NCI-H187 treated with DMSO at 0.1 percent for 48 hours (cell line): ENCODE results near the gene RGPD5.
"Not testable (repeated sequence)": the region's sequence is repeated elsewhere in the genome, so short reads cannot be mapped to it uniquely, and the experiment has no call there.

ENCODE experiments used
- DNase-seq: peaks from one replicate; lab custom pipeline; 2025; lab: John Stamatoyannopoulos, UW

The RGPD5 gene

DNA sequence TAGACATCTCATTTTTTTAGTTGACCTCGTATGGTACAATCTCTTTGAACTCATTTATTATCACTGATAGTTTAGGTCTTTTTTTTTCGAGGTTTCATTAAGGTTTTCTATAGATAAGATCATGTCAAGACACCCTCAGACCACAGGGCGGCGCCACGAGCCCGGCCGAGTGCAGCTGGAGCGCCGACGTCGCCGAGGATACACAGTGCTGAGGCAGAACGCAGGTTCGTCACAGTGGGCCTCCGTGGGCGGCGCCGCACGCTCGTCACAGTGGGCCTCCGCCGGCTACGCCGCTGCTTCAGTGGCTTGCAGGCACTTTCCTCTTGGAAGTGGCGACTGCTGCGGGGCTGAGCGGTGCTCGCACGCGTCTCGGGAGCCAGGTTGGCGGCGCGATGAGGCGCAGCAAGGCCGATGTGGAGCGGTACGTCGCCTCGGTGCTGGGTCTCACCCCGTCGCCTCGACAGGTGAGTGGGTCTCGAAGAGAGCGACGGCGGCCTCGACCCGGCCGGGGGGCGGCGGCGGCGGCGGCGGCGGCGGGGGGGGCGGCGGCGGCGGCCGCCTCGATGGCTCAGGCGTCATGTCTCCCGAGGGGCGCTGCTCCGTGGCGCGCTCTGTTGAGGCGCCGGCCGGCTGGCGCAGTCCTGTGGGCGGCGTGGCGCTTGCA, at the start of gene RGPD5:
TSS of gene RGPD5 (plus strand) at position 232 of the 664 bp plus-strand sequence. CDS start at position 393, 161 bp downstream.
- DNase-seq: not testable (repeated sequence)

DNA sequence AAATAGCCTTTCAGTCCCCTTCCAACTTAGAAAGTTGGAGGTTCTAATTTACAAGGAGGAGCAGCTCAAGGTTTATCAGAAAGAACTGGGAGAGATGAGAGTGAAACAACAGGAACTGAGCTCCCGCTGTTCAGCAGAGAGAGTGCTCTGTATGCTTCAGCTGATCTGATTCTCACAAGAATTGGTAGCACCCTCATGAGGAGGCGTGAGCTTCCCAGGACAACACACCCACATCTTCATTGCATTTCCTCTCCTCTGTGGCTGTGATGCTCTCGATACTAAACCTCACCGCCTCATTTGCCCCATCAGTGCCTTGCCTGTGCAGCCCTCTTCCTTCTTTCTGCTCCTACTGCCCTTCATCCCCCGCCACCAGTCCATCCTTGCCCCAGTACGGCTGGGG, 42.5 kb upstream of the RGPD5 start:
- DNase-seq: not testable (repeated sequence)

- not testable (repeated sequence) for DNase-seq
Measured at GRCh38 chr2:109757163-109757824, 36.8 kb upstream of the RGPD5 start.

DNA sequence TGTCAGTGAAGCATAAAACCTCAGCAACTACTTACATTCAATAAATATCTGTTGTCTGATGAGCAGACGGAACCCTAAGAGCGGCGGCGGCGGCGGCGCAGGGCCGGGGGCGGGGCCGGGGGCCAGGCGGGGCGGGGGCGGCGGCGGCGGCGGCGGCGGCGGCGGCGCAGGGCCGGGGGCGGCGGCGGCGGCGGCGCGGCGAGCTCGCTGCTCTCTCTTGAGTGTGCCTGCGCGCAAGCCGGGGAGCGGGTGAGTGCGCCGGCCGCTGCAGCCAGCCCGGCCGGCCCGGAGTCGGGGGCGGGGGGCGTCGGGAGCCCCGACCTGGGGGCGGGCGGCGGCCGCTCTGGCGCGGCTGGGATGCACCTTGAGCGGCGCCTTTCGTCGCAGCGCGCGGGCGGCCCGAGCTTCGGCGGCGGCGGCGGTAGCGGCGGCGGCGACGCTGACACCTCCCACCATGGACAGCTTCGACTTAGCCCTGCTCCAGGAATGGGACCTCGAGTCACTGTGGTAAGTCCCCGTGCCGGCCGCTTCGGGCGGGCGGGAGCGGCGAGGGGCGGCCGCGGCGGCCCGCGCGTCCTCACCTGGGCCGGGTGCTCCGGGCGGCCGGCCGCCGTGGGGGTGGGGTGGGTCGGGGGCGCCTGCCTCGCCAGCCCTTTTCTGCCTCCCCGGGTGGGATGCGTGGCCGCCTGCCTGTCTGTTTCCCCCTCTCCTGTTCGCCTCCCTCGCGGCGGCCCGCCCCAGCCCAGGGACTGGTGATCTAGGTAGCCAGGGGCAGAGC, 33.7 kb upstream of the RGPD5 start:
- DNase-seq: not testable (repeated sequence)

DNA sequence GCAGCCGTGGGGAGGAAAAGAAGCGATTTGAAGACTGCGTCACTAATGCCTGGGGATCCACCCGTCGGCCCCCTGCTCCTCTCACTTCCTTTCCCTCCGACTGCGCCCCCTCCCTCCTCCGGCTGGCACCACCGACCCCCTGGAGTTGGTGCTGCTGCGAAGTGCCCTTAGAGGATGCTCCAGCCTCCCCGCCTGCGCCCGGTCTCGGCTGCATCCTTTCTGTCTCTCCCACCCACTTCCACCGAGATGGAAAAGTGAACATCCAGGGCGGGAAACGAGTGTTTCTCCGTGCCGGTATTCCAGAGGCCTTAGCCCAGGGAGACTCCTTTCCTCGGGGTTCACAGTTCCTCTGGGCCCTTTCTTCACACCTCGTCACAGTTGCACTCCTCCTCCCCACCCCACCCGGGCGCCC, 33.1 kb upstream of the RGPD5 start:
- DNase-seq: not testable (repeated sequence)

GRCh38 chr2:109761976-109762375, 32.1 kb upstream of the RGPD5 start:
- not testable (repeated sequence) for DNase-seq

DNA sequence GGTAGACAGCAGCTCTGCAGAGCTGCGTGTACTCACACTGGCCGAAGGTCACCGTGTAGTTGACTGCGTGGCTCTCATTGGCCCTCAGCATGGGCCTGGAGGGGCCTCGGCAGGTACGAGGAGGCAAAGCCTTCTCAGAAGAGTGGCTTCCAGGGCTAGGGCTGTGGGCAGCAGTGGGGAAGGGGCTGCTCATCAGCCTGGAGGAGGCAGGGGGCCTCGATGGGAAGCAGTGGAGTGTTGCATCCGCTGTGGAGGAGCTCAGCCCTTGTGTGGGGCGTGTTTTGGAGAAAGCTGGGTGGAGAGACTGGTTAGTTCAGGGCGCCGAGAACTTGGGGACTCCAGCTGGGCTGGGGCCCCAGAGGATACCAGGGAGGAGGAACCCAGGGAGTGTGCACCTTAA, 28.0 kb upstream of the RGPD5 start:
- DNase-seq: not testable (repeated sequence)

- not testable (repeated sequence) for DNase-seq
Measured at GRCh38 chr2:109766886-109767578, 27.1 kb upstream of the RGPD5 start.

DNA sequence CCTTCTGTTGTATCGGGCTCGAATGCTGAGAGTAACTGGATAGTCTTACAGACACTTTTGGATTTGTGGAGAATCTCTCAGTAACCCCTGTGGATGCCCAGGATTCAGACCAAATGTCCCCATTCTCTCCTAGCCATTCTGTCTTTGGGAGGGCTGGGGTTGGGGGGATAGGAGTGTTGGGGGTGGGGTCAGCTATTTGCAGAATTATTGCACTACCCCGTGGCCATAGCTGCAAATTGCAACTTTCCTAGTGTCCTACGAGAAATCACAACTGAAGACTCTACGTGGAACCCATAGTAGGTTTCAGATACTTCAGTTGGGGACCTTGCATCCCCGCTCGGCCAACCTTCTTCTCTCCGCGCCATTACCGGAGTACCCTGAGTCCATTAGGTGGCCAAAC, 25.2 kb upstream of the RGPD5 start:
- not testable (repeated sequence) for DNase-seq

- not testable (repeated sequence) for DNase-seq
Measured at GRCh38 chr2:109779118-109779517, 15.0 kb upstream of the RGPD5 start.

- not testable (repeated sequence) for DNase-seq
Measured at GRCh38 chr2:109781147-109781816, 12.8 kb upstream of the RGPD5 start.

DNA sequence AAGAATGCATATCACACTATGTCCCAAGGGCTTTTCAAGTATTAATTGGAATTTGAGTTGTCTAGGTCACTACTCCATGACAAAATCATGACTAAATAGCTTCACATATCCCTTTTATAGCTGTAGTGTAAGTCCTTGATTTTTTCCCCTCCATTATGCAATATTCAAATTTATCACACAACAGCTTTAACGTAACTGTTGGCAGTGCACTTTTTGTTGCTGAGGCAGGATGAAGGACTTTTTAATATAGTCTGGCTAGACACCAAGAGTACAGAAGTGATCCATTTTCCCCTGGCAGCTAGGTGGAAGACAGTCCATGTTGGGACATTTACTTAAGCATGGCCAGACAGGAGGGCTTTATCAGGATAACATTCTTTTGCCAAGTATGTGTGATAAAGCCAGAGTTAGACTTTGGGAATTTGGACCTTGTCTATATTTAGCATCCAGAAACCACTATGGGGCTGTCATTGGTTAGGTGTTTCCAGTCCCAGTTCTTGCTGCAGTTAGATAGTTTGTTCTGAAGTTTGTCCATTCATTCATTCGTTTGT, 11.6 kb upstream of the RGPD5 start:
- not testable (repeated sequence) for DNase-seq

DNA sequence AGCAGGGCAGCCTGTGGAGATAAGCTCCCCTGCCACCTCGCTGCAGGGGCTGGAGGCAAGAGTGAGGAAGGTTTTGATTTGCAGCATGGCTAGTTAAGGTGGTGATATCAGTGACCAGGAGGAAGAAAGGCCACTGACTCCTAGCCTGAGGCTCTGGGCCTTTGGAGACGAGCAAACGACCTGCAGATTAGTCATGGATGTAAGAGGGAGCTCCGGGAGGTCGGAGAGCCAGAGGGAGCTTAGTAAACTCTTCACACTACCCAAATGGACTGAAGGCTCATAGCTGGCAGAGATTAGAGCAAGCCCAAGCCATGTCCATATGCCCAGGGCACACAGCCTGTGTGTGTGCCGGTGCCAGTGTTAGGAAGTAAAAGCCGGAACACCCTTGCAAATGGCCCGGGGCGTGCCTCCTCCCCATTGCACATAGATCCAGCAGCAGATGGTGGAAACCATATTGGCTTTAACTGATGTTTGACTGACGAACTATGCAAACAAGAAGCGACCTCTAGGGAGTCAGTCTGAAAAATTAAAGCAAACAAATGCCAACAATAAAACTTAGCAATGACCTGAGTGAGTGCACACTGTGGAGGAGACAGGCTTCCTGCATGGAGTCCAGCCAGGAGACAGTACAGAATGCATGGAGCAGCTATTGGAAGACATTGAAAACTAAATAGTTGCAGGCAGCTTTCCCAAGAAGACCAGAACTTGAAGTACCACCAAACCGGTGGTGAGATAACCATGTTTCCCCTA, 2.4 kb upstream of the RGPD5 start:
- DNase-seq: not testable (repeated sequence)

DNA sequence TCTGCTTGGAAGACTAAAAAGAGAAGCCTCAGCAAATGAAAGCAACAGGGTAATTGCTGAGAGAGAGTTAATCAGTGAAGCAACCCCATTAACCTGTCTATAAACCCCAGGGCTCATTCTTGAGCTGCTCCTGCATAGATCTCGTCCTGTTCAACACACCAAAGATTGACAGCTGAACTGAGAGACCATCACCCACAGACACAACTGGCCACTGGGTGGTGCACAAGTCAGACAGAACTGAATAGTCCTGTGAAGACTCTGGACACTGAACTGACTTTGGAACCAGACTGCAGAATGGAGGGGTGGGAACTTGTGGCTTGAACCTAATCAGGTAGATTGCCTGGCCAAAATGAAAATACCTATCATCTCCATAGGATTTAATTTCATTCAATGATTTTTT, 1.4 kb upstream of the RGPD5 start:
- DNase-seq: not testable (repeated sequence)

DNA sequence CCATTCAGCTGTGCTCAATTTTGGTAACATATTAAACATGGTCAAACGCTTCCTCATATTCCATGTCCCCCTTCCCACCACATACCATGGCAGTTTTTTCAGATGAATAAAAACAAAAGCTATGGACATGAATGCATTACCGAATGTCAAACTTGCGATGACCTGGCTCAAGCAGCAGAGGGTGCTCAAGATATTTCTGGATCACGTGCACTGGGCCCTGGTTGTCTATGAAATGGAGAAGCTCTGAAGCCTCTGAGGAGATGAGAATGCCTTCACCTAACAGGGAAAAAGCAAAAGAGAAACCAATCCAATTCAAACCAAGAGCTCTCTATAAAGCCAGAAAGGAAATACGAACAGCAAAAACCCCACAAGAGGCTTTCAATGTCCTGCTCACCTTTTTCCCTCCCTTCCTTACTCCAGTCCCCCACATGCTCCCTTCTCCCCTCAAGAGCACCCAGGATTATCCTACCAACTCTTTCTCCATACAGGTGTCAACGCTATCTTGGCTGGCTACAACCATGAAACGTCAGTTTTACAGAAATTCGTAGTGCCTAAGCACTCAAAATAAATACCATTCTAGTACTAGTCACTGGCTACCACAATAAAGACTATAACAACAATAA, 77.1 kb downstream of the RGPD5 start:
- not testable (repeated sequence) for DNase-seq

DNA sequence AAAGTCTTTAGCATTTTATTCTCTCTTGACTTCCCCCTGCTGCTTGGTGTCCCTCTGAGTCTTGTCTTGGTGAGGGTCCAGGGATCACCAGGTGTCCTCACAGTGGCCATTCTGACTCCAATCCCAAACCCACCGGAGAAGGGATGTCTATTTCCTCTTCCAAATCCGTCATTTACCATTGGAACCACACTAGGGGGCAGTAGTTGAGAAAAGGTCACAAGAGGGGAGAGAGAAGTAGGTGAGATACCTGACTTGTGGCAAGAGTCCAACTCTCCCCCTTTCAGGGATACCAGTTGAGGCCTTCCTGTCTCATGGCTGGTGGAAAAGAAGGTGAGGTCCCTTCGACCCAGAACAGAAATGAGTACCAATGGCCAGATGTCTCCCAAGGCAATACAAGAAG, 82.5 kb downstream of the RGPD5 start:
- DNase-seq: not testable (repeated sequence)

GRCh38 chr2:109882112-109882511, 88.0 kb downstream of the RGPD5 start:
- DNase-seq: not testable (repeated sequence)

- DNase-seq: not testable (repeated sequence)
Measured at GRCh38 chr2:109888414-109888813, 94.3 kb downstream of the RGPD5 start.

- DNase-seq: not testable (repeated sequence)
Measured at GRCh38 chr2:109889909-109890308, 95.8 kb downstream of the RGPD5 start.

DNA sequence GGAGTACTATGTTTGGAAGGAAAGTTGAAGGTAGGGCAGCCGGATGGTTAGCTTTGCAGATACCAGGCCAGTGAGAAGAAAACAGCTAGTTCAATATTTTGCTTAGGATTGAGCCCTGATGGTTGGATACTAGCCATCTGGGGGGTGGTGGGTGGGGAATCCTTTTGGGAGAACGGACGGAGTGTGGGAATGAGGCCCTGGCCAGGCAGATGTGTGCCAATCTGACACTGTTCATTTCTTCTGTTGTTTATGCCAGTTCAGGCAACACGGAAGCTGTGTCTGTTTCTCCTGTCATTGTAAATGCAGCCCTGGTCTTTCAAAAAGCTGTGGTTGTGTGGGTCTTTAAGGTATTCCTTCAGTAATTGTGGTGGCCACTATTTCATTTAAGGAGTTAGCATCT, 96.9 kb downstream of the RGPD5 start:
- DNase-seq: not testable (repeated sequence)
